CD14-positive monocyte (primary cell): Measurements from ENCODE around the gene MYH7B. TPM values are rescaled to one million over a fixed set of nuclear protein-coding genes. Genes with fewer than 3 reads are reported as not detected.

Source experiments
- DNase-seq, 3 donors: peaks; one replicate each; pipeline ENCODE4 v3.0.0-alpha.2; 2011 to 2022
- H2AFZ ChIP-seq: 2 replicates; pipeline ENCODE4 v1.6.0; 2012; ENCODE audit warnings: mild to moderate bottlenecking, low read depth, low read length, inconsistent platforms; ENCODE audit not compliant: insufficient read depth, poor library complexity, severe bottlenecking
- H3K27ac ChIP-seq, 2 donors: 1 replicate in 1 of 2; 2 replicates in 1 of 2; pipeline ENCODE4 v1.5.1; 2012 to 2013; ENCODE audit warnings: low read length in 2 of 2, control low read depth in 1 of 2, inconsistent platforms in 1 of 2, low read depth in 1 of 2, mild to moderate bottlenecking in 1 of 2
- H3K27me3 ChIP-seq, 2 donors: one replicate each; pipeline versions ENCODE4 v1.6.0 to v1.6.1; 2011 to 2013; ENCODE audit warnings: low read length in 2 of 2; ENCODE audit not compliant: control insufficient read depth in 2 of 2, insufficient read depth in 2 of 2
- H3K36me3 ChIP-seq, 2 donors: replicated peaks in 1 of 2; 1 replicate in 1 of 2; 2 replicates in 1 of 2; pipeline versions ENCODE4 v1.5.1 to v1.6.1; 2012 to 2013; ENCODE audit warnings: low read length in 2 of 2, control low read depth in 1 of 2, inconsistent platforms in 1 of 2, mild to moderate bottlenecking in 1 of 2; ENCODE audit not compliant: insufficient read depth in 2 of 2, control insufficient read depth in 1 of 2
- H3K4me1 ChIP-seq, 2 donors: 1 replicate in 1 of 2; 2 replicates in 1 of 2; pipeline versions ENCODE4 v1.5.1 to v1.6.1; 2012 to 2013; ENCODE audit warnings: low read length in 2 of 2, control low read depth in 1 of 2, inconsistent platforms in 1 of 2, mild to moderate bottlenecking in 1 of 2, moderate library complexity in 1 of 2; ENCODE audit not compliant: insufficient read depth in 2 of 2, control insufficient read depth in 1 of 2
- H3K4me2 ChIP-seq: replicated peaks from 2 replicates; pipeline ENCODE3; 2012; ENCODE audit warnings: low read length, moderate library complexity, mild to moderate bottlenecking; ENCODE audit not compliant: poor library complexity, severe bottlenecking; ENCODE audit errors: extremely low read depth
- H3K4me3 ChIP-seq, 3 experiments: fragments of 200-600 bp in 1 of 3; sonication (generic) in 1 of 3; replicated peaks in 1 of 3; 1 replicate in 2 of 3; 2 replicates in 1 of 3; pipeline ENCODE4 v1.5.1; 2011 to 2013; ENCODE audit warnings: low read length in 3 of 3, mild to moderate bottlenecking in 3 of 3, control low read depth in 2 of 3, low read depth in 2 of 3, inconsistent platforms in 1 of 3, moderate library complexity in 1 of 3
- H3K79me2 ChIP-seq: 2 replicates; pipeline ENCODE4 v1.6.0; 2012; ENCODE audit warnings: mild to moderate bottlenecking, control low read depth, inconsistent platforms, low read length, moderate library complexity; ENCODE audit not compliant: insufficient read depth
- H3K9ac ChIP-seq: 2 replicates; pipeline ENCODE4 v1.6.0; 2017; ENCODE audit warnings: low read length, mild to moderate bottlenecking; ENCODE audit not compliant: insufficient read depth, poor library complexity, severe bottlenecking
- H3K9me3 ChIP-seq, 2 donors: replicated peaks in 1 of 2; 1 replicate in 1 of 2; 2 replicates in 1 of 2; pipeline versions ENCODE4 v1.5.1 to v1.6.1; 2012 to 2013; ENCODE audit warnings: low read length in 2 of 2, control low read depth in 1 of 2; ENCODE audit not compliant: control insufficient read depth in 1 of 2, insufficient read depth in 1 of 2
- H4K20me1 ChIP-seq: 2 replicates; pipeline ENCODE4 v1.6.0; 2012; ENCODE audit warnings: mild to moderate bottlenecking, low read length, control low read depth, moderate library complexity; ENCODE audit not compliant: insufficient read depth
- H3K27ac Mint-ChIP-seq, 7 donors: one replicate each; pipeline ENCODE4 v1.8.0; 2020; ENCODE audit warnings: mild to moderate bottlenecking in 7 of 7, mixed read lengths in 7 of 7, moderate library complexity in 6 of 7, inconsistent platforms in 2 of 7
- H3K27me3 Mint-ChIP-seq, 3 donors: one replicate each; pipeline ENCODE4 v1.8.0; 2021 to 2022; ENCODE audit warnings: low read depth in 3 of 3, mild to moderate bottlenecking in 3 of 3, mixed read lengths in 3 of 3, moderate library complexity in 3 of 3, inconsistent platforms in 1 of 3
- H3K36me3 Mint-ChIP-seq, 2 donors: one replicate each; pipeline ENCODE4 v1.8.0; 2020; ENCODE audit warnings: mixed read lengths in 2 of 2, inconsistent platforms in 1 of 2, mild to moderate bottlenecking in 1 of 2
- H3K4me1 Mint-ChIP-seq: one replicate; pipeline ENCODE4 v1.8.0; 2020; ENCODE audit warnings: mild to moderate bottlenecking, mixed read lengths
- H3K4me3 Mint-ChIP-seq, 2 donors: one replicate each; pipeline ENCODE4 v1.8.0; 2020; ENCODE audit warnings: mild to moderate bottlenecking in 2 of 2, mixed read lengths in 2 of 2, moderate library complexity in 1 of 2
- H3K9me3 Mint-ChIP-seq, 7 donors: one replicate each; pipeline ENCODE4 v1.8.0; 2020 to 2022; ENCODE audit warnings: mixed read lengths in 7 of 7, mild to moderate bottlenecking in 6 of 7, moderate library complexity in 6 of 7, inconsistent platforms in 2 of 7
- WGBS: methylation state at CpG from one replicate; pipeline ENCODE4 v1.1.5; 2013; ENCODE audit warnings: missing lambda C conversion rate; ENCODE audit not compliant: insufficient coverage; 5-methylcytosine and 5-hydroxymethylcytosine counted together
- intact Hi-C, 2 donors: fragments of 100-400 bp; cut with micrococcal nuclease; formaldehyde crosslinking; loops; one replicate each; pipeline versions ENCODE4 v1.15.0 to v1.15.1; 2023
- polyA plus RNA-seq, 3 donors: library from polyadenylated mRNA; depleted of rRNA in 1 of 3; unstranded in 2 of 3; stranded (reverse) in 1 of 3; fragments of 300-500 nt in 2 of 3; fragments of >200 nt in 1 of 3; fragmentation: Illumina TruSeq in 2 of 3; gene quantifications; 1 replicate in 2 of 3; 2 replicates in 1 of 3; pipeline ENCODE4 v1.2.3, GENCODE V29; 2012 to 2021
- TF ChIP-seq, protein P1 (sequence below): fragments of 200-600 bp; IDR thresholded peaks from one replicate; pipeline ENCODE4 v1.8.0; 2022; ENCODE audit warnings: antibody characterized with exemption, mild to moderate bottlenecking

MYH7B gene
- polyA plus RNA-seq, 3 donors: 0.75 TPM; not detected in 2

DNA sequence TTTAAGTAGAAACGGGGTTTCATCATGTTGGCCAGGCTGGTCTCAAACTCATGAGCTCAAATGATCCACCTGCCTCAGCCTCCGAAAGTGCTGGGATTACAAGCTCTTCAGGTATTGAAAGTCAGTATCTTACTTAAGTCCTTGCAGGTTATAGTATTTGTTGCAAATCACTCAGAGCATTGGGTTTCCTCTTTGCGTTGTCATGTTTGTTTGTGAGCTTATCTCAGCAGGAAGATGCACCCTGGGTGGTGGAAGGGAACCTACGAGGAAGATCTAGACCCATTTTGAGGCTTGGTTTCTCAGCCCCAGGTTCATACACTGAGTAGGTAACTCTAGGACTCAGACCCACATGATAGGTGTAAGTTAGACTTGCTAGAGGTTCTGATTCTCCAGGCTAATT is 18.6 kb downstream of the MYH7B start:
- H3K9ac ChIP-seq: no peak overlapping the region
- H3K4me3 Mint-ChIP-seq: no peak overlapping the region
- intact Hi-C loops: no loop called here
- no peak overlapping the region for H2AFZ ChIP-seq
- no peak overlapping the region for H3K27ac Mint-ChIP-seq
- H4K20me1 ChIP-seq: no peaks in the 10 kb centered on the region
- H3K36me3 Mint-ChIP-seq: no peaks in the 10 kb centered on the region
- H3K4me1 Mint-ChIP-seq: no peaks in the 10 kb centered on the region
- TF ChIP-seq, protein P1, sequence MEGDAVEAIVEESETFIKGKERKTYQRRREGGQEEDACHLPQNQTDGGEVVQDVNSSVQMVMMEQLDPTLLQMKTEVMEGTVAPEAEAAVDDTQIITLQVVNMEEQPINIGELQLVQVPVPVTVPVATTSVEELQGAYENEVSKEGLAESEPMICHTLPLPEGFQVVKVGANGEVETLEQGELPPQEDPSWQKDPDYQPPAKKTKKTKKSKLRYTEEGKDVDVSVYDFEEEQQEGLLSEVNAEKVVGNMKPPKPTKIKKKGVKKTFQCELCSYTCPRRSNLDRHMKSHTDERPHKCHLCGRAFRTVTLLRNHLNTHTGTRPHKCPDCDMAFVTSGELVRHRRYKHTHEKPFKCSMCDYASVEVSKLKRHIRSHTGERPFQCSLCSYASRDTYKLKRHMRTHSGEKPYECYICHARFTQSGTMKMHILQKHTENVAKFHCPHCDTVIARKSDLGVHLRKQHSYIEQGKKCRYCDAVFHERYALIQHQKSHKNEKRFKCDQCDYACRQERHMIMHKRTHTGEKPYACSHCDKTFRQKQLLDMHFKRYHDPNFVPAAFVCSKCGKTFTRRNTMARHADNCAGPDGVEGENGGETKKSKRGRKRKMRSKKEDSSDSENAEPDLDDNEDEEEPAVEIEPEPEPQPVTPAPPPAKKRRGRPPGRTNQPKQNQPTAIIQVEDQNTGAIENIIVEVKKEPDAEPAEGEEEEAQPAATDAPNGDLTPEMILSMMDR: no peak
- H3K27me3 ChIP-seq: no peaks in the 10 kb centered on the region
- H3K9me3 ChIP-seq: no peaks in the 10 kb centered on the region
- peaks cover 1 to 5% (median 4%) of the 10 kb centered on the region in 3 donors for H3K27me3 Mint-ChIP-seq
- H3K36me3 ChIP-seq: no peaks in the 10 kb centered on the region
- H3K4me3 ChIP-seq: no peak overlapping the region
- H3K4me2 ChIP-seq: no peak overlapping the region
- no peaks in the 10 kb centered on the region for H3K4me1 ChIP-seq
- H3K9me3 Mint-ChIP-seq: no peaks in the 10 kb centered on the region
- 76% methylated on average over 3 of the region's 4 CpGs for WGBS
- H3K27ac ChIP-seq: no peak overlapping the region
- no peaks in the 10 kb centered on the region for H3K79me2 ChIP-seq
- DNase-seq: no peak

DNA sequence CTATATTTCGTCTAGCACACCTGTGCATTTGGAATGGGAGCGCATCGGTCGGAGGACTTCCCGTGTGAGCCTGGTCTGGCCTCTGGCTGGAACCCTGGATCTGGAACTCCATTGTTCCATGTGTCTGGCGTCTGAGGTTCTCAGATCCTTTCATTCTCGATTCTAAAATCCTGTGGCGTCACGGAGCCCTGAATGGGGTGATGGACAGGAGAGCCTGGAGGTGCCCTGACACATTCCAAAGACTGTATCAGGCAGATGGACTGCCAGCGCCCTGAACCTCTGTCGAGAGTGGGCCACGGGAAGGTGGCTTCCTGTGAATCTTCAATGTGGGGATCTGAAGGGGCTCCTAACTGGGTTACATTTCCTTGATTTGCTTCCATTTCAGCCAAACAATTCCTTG is 20.6 kb downstream of the MYH7B start:
- 81% methylated on average over 10 of the region's 12 CpGs for WGBS
- DNase-seq: no peak
- H3K9ac ChIP-seq: no peak overlapping the region
- intact Hi-C loops: no loop called here
- Mint-ChIP-seq H3K27me3 (peaks cover 1 to 5% (median 4%) of the 10 kb centered on the region in 3 donors), H3K4me3 (no peak overlapping the region), H3K4me1 (no peaks in the 10 kb centered on the region), H3K27ac (no peak overlapping the region), H3K9me3 (no peaks in the 10 kb centered on the region), H3K36me3 (no peaks in the 10 kb centered on the region)
- no peak overlapping the region for H3K4me3 ChIP-seq
- H3K9me3 ChIP-seq: no peaks in the 10 kb centered on the region
- H3K79me2 ChIP-seq: no peaks in the 10 kb centered on the region
- no peaks in the 10 kb centered on the region for H3K36me3 ChIP-seq
- no peak overlapping the region for H3K4me2 ChIP-seq
- no peak overlapping the region for H3K27ac ChIP-seq
- H3K4me1 ChIP-seq: no peaks in the 10 kb centered on the region
- no peaks in the 10 kb centered on the region for H3K27me3 ChIP-seq
- TF ChIP-seq, protein P1: no peak
- no peak overlapping the region for H2AFZ ChIP-seq
- no peaks in the 10 kb centered on the region for H4K20me1 ChIP-seq
